Large intestine (tissue), 3 donors: ENCODE data around the gene LYPD5. TPM values are rescaled to one million over a fixed set of nuclear protein-coding genes. Genes with fewer than 3 reads are reported as not detected.

Experiments used
- DNase-seq, 2 donors: peaks; one replicate each; pipeline versions ENCODE4 v3.0.0 to v3.0.0-alpha.2; 2013
- H3K27ac ChIP-seq: one replicate; pipeline ENCODE4 v1.5.1; 2013; ENCODE audit warnings: low read length
- H3K27me3 ChIP-seq: 2 replicates; pipeline ENCODE4 v1.6.1; 2013; ENCODE audit warnings: low read length; ENCODE audit not compliant: control insufficient read depth, insufficient read depth
- H3K36me3 ChIP-seq: 2 replicates; pipeline ENCODE4 v1.6.1; 2013; ENCODE audit warnings: low read length; ENCODE audit not compliant: control insufficient read depth, insufficient read depth
- H3K4me1 ChIP-seq: one replicate; pipeline ENCODE4 v1.6.1; 2013; ENCODE audit warnings: low read length; ENCODE audit not compliant: control insufficient read depth, insufficient read depth
- H3K4me3 ChIP-seq: one replicate; pipeline ENCODE4 v1.5.1; 2013; ENCODE audit warnings: low read length
- H3K9me3 ChIP-seq: one replicate; pipeline ENCODE4 v1.6.1; 2013; ENCODE audit warnings: mild to moderate bottlenecking, low read depth, low read length, moderate library complexity; ENCODE audit not compliant: control insufficient read depth
- WGBS: methylation state at CpG from one replicate; pipeline ENCODE4 v1.1.5; 2013; ENCODE audit warnings: low lambda C conversion rate; ENCODE audit not compliant: insufficient coverage; 5-methylcytosine and 5-hydroxymethylcytosine counted together
- polyA plus RNA-seq: library from polyadenylated mRNA; unstranded; fragments of 120-200 nt; gene quantifications from one replicate; pipeline ENCODE4 v1.2.1, GENCODE V29; 2013

LYPD5 gene
- polyA plus RNA-seq, 1 donor: 0.81 TPM

GRCh38 chr19:43786665-43787064 is 15.6 kb downstream of the LYPD5 start:
- Histone ChIP-seq H3K4me1 (no peaks in the 10 kb centered on the region), H3K27ac (no peak overlapping the region), H3K4me3 (no peak overlapping the region), H3K27me3 (no peaks in the 10 kb centered on the region), H3K9me3 (no peaks in the 10 kb centered on the region), H3K36me3 (no peaks in the 10 kb centered on the region)
- DNase-seq: no peak
- WGBS: no CpG with 5 or more reads among the region's 1 CpG

- no peak overlapping the region for H3K4me3 ChIP-seq
- no peaks in the 10 kb centered on the region for H3K36me3 ChIP-seq
- H3K27ac ChIP-seq: no peak overlapping the region
- WGBS: 0% methylated on average over 2 of the region's 10 CpGs
- H3K27me3 ChIP-seq: no peaks in the 10 kb centered on the region
- H3K9me3 ChIP-seq: no peaks in the 10 kb centered on the region
- H3K4me1 ChIP-seq: peaks cover 4% of the 10 kb centered on the region
- DNase-seq: peak; percentile 44 to 46
These were observed 17.1 kb downstream of the LYPD5 start for GRCh38 chr19:43784981-43785808.

GRCh38 chr19:43784241-43784980 is 17.8 kb downstream of the LYPD5 start:
- Histone ChIP-seq H3K4me1 (peaks cover 8% of the 10 kb centered on the region), H3K27me3 (no peaks in the 10 kb centered on the region), H3K36me3 (no peaks in the 10 kb centered on the region), H3K4me3 (no peak overlapping the region), H3K27ac (no peak overlapping the region), H3K9me3 (no peaks in the 10 kb centered on the region)
- no peak for DNase-seq
- WGBS: 60% methylated on average over 2 of the region's 4 CpGs

GRCh38 chr19:43783636-43784035 is 18.6 kb downstream of the LYPD5 start:
- Histone ChIP-seq H3K9me3 (no peaks in the 10 kb centered on the region), H3K27me3 (no peaks in the 10 kb centered on the region), H3K4me1 (peaks cover 13% of the 10 kb centered on the region), H3K4me3 (no peak overlapping the region), H3K36me3 (no peaks in the 10 kb centered on the region), H3K27ac (no peak overlapping the region)
- WGBS: 97% methylated on average over 3 of the region's 8 CpGs
- DNase-seq: no peak

GRCh38 chr19:43782689-43783231 is 19.5 kb downstream of the LYPD5 start:
- no peak overlapping the region for H3K4me3 ChIP-seq
- H3K4me1 ChIP-seq: peaks cover 14% of the 10 kb centered on the region

GRCh38 chr19:43782311-43782660 is 20.0 kb downstream of the LYPD5 start:
- Histone ChIP-seq H3K4me1 (peaks cover 16% of the 10 kb centered on the region), H3K27ac (no peak overlapping the region)

More at GRCh38 chr19:43782689-43783231, 19.5 kb downstream of the LYPD5 start:
- Histone ChIP-seq H3K27me3 (no peaks in the 10 kb centered on the region), H3K27ac (no peak overlapping the region), H3K36me3 (no peaks in the 10 kb centered on the region), H3K9me3 (no peaks in the 10 kb centered on the region)
- DNase-seq: no peak
- WGBS: no CpG with 5 or more reads among the region's 24 CpGs

GRCh38 chr19:43781630-43782310 is 20.5 kb downstream of the LYPD5 start:
- WGBS: 100% methylated on average over 2 of the region's 14 CpGs
- Histone ChIP-seq H3K27ac (no peak overlapping the region), H3K27me3 (no peaks in the 10 kb centered on the region), H3K4me3 (no peak overlapping the region), H3K4me1 (peaks cover 16% of the 10 kb centered on the region), H3K9me3 (no peaks in the 10 kb centered on the region), H3K36me3 (no peaks in the 10 kb centered on the region)
- DNase-seq: no peak

More at GRCh38 chr19:43782311-43782660, 20.0 kb downstream of the LYPD5 start:
- H3K27me3 ChIP-seq: no peaks in the 10 kb centered on the region
- WGBS: no CpG with 5 or more reads among the region's 8 CpGs
- no peak for DNase-seq
- H3K4me3 ChIP-seq: no peak overlapping the region
- H3K9me3 ChIP-seq: no peaks in the 10 kb centered on the region
- no peaks in the 10 kb centered on the region for H3K36me3 ChIP-seq

- H3K4me3 ChIP-seq: peak within 1 kb of the TSS; percentile 16
- DNase-seq: peak; percentile 35 to 74
- H3K27ac ChIP-seq: no peak within 1 kb of the TSS
- WGBS: no CpG with 5 or more reads among the region's 19 CpGs
- H3K9me3 ChIP-seq: no peaks in the 10 kb centered on the region
- peaks cover 16% of the 10 kb centered on the region for H3K4me1 ChIP-seq
- H3K36me3 ChIP-seq: no peaks in the 10 kb centered on the region
- H3K27me3 ChIP-seq: no peaks in the 10 kb centered on the region
These were observed 21.3 kb downstream of the LYPD5 start, which contains the start of gene KCNN4 for GRCh38 chr19:43780706-43781525. Gene KCNN4 (minus strand): TSS chr19:43780973. CDS start chr19:43780861, 112 bp downstream.

- DNase-seq: peak in 1 of 2 donors; percentile 27
- H3K36me3 ChIP-seq: no peaks in the 10 kb centered on the region
- WGBS: no CpG with 5 or more reads among the region's 3 CpGs
- H3K9me3 ChIP-seq: no peaks in the 10 kb centered on the region
- H3K4me3 ChIP-seq: no peak overlapping the region
- H3K4me1 ChIP-seq: peaks cover 25% of the 10 kb centered on the region
- H3K27me3 ChIP-seq: no peaks in the 10 kb centered on the region
- H3K27ac ChIP-seq: no peak overlapping the region
These were observed 22.4 kb downstream of the LYPD5 start for GRCh38 chr19:43779820-43780219.
